OCI-LY7 (cell line): ENCODE results near the gene CNTN4. TPM values are rescaled to one million over a fixed set of nuclear protein-coding genes. Genes with fewer than 3 reads are reported as not detected.

ENCODE experiments used
- BruUV-seq: library from RNA; stranded (reverse); fragments of 400-500 nt; replicated peaks from 2 replicates; lab custom pipeline; 2021; lab: Mats Ljungman, UMichigan
- CTCF ChIA-PET: fragments of 300-600 bp; sonication (Branson Sonifier 250); formaldehyde crosslinking; loops from one replicate; lab custom pipeline; 2022; ENCODE audit warnings: antibody characterized with exemption; ENCODE audit not compliant: unreplicated experiment; lab: Charles Lee
- POLR2A ChIA-PET: fragments of 300-600 bp; sonication (Branson Sonifier 250); formaldehyde crosslinking; loops from one replicate; lab custom pipeline; 2022; ENCODE audit warnings: antibody characterized with exemption; lab: Charles Lee
- DNase-seq: peaks from one replicate; pipeline ENCODE4 v3.0.0-alpha.2; 2015; ENCODE audit warnings: low spot score
- H2AFZ ChIP-seq: fragments of 200-600 bp; sonication (generic), shearing (Covaris generic); 2 replicates; pipeline ENCODE4 v1.6.1; 2014; ENCODE audit warnings: mild to moderate bottlenecking, antibody characterized with exemption, low read length, moderate library complexity
- H3K27ac ChIP-seq: fragments of 200-600 bp; sonication (generic); 2 replicates; pipeline ENCODE4 v1.5.1; 2014; ENCODE audit warnings: mixed run types, low read depth, mild to moderate bottlenecking, moderate library complexity, low read length, inconsistent platforms; ENCODE audit not compliant: poor library complexity, severe bottlenecking
- H3K36me3 ChIP-seq: fragments of 200-600 bp; sonication (generic); 2 replicates; pipeline ENCODE4 v1.6.1; 2014; ENCODE audit warnings: mild to moderate bottlenecking, antibody characterized with exemption, low read length, moderate library complexity, mixed read lengths; ENCODE audit not compliant: insufficient read depth
- H3K4me1 ChIP-seq: fragments of 200-600 bp; sonication (generic); 2 replicates; pipeline ENCODE4 v1.5.1; 2014; ENCODE audit warnings: mild to moderate bottlenecking, low read length; ENCODE audit not compliant: insufficient read depth, poor library complexity, severe bottlenecking
- H3K4me2 ChIP-seq: fragments of 200-600 bp; sonication (generic); 2 replicates; pipeline ENCODE4 v1.6.1; 2014; ENCODE audit warnings: mild to moderate bottlenecking, low read length
- H3K4me3 ChIP-seq: fragments of 200-600 bp; sonication (generic); 2 replicates; pipeline ENCODE4 v1.5.1; 2014; ENCODE audit warnings: mild to moderate bottlenecking, low read depth, low read length; ENCODE audit not compliant: poor library complexity, severe bottlenecking
- H3K79me2 ChIP-seq: fragments of 200-600 bp; sonication (generic); 2 replicates; pipeline ENCODE4 v1.6.1; 2016; ENCODE audit warnings: low read depth, mild to moderate bottlenecking, low read length, moderate library complexity, mixed read lengths; ENCODE audit not compliant: insufficient read depth
- H3K9me2 ChIP-seq: fragments of 200-600 bp; sonication (generic); 2 replicates; pipeline ENCODE4 v1.6.1; 2016; ENCODE audit warnings: mild to moderate bottlenecking, low read length, mixed read lengths; ENCODE audit not compliant: insufficient read depth
- H3K9me3 ChIP-seq: fragments of 200-600 bp; sonication (generic); 2 replicates; pipeline ENCODE4 v1.6.1; 2014; ENCODE audit warnings: mild to moderate bottlenecking, mixed run types, low read length, mixed read lengths
- H4K20me1 ChIP-seq: fragments of 200-600 bp; sonication (generic); 2 replicates; pipeline ENCODE4 v1.6.1; 2014; ENCODE audit warnings: mild to moderate bottlenecking, antibody characterized with exemption, low read length, moderate library complexity, mixed read lengths; ENCODE audit not compliant: insufficient read depth
- CTCF ChIP-seq: fragments of 200-600 bp; sonication (generic); conservative IDR thresholded peaks from 2 replicates; pipeline ENCODE4 v1.5.1; 2014; ENCODE audit warnings: mild to moderate bottlenecking, antibody characterized with exemption, low read length, moderate library complexity, mixed read lengths
- EZH2phosphoT487 ChIP-seq: fragments of 200-600 bp; sonication (generic); IDR thresholded peaks from 2 replicates; pipeline ENCODE4 v1.6.1; 2018; ENCODE audit warnings: low read depth, borderline replicate concordance, mild to moderate bottlenecking, mixed run types, antibody characterized with exemption, low read length, moderate library complexity, mixed read lengths
- intact Hi-C: fragments of 100-400 bp; cut with micrococcal nuclease; formaldehyde crosslinking; loops from one replicate; pipeline ENCODE4 v1.10.0; 2022; ENCODE audit not compliant: unreplicated experiment
- total RNA-seq, 2 experiments: library from RNA; depleted of rRNA in 1 of 2; stranded (reverse); fragments of >200 nt in 1 of 2; shearing (Covaris generic) in 1 of 2; gene quantifications; 2 replicates each; pipeline ENCODE4 v1.2.3, GENCODE V29; 2014 to 2022

CNTN4 gene
- total RNA-seq, 2 experiments from 2014 or later, result not detected

GRCh38 chr3:2861120-2861519 is 762.5 kb downstream of the CNTN4 start:
- Histone ChIP-seq H3K4me1 (no peaks in the 10 kb centered on the region), H2AFZ (no peak overlapping the region), H3K4me2 (no peak overlapping the region), H3K27ac (no peak overlapping the region), H3K36me3 (no peaks in the 10 kb centered on the region), H3K9me2 (no peaks in the 10 kb centered on the region), H3K9me3 (no peaks in the 10 kb centered on the region), H3K4me3 (no peak overlapping the region), H3K79me2 (no peaks in the 10 kb centered on the region), H4K20me1 (no peaks in the 10 kb centered on the region)
- BruUV-seq, result no TSS peak
- no peak for DNase-seq
- no peak for TF ChIP-seq CTCF
- ChIA-PET CTCF (no interaction called here), POLR2A (no interaction called here)
- intact Hi-C loops, result no loop called here

- no peaks in the 10 kb centered on the region for H4K20me1 ChIP-seq
- H3K4me3 ChIP-seq, result no peak overlapping the region
- no peak overlapping the region for H2AFZ ChIP-seq
- ChIA-PET CTCF (no interaction called here), POLR2A (no interaction called here)
- no peaks in the 10 kb centered on the region for H3K36me3 ChIP-seq
- H3K79me2 ChIP-seq, result no peaks in the 10 kb centered on the region
- no peaks in the 10 kb centered on the region for H3K4me1 ChIP-seq
- no peaks in the 10 kb centered on the region for H3K9me3 ChIP-seq
- H3K9me2 ChIP-seq, result no peaks in the 10 kb centered on the region
- no peak for DNase-seq
- H3K27ac ChIP-seq, result no peak overlapping the region
- TF ChIP-seq EZH2phosphoT487, result no peak
- TF ChIP-seq CTCF, result no peak
- no peak overlapping the region for H3K4me2 ChIP-seq
- intact Hi-C loops, result no loop called here
- BruUV-seq, result no TSS peak
Observed at GRCh38 chr3:2861920-2862319, 763.3 kb downstream of the CNTN4 start.

- Histone ChIP-seq H3K27ac (no peak overlapping the region), H3K4me1 (no peaks in the 10 kb centered on the region), H3K4me3 (no peak overlapping the region), H3K9me3 (no peaks in the 10 kb centered on the region), H2AFZ (no peak overlapping the region), H3K79me2 (no peaks in the 10 kb centered on the region), H3K4me2 (no peak overlapping the region), H4K20me1 (no peaks in the 10 kb centered on the region), H3K9me2 (no peaks in the 10 kb centered on the region), H3K36me3 (no peaks in the 10 kb centered on the region)
- TF ChIP-seq EZH2phosphoT487, result no peak
- no peak for TF ChIP-seq CTCF
- intact Hi-C loops, result no loop called here
- ChIA-PET POLR2A (no interaction called here), CTCF (no interaction called here)
- BruUV-seq, result no TSS peak
- DNase-seq, result no peak
Observed at GRCh38 chr3:2862366-2862765, 763.7 kb downstream of the CNTN4 start.
